GM21723 (cell line): ENCODE data around the gene PDE4A.
A peak's percentile ranks its signal among the peaks of the same experiment; 100 is the strongest.
"Not testable (repeated sequence)": the region's sequence is repeated elsewhere in the genome, so short reads cannot be mapped to it uniquely, and the experiment has no call there.

Experiments used
- ATAC-seq: cut with Tn5 transposase; IDR thresholded peaks from one replicate; pipeline ENCODE4 v1.9.1; 2021; ENCODE audit warnings: mild to moderate bottlenecking, moderate library complexity; ENCODE audit not compliant: unreplicated experiment

Gene PDE4A

DNA sequence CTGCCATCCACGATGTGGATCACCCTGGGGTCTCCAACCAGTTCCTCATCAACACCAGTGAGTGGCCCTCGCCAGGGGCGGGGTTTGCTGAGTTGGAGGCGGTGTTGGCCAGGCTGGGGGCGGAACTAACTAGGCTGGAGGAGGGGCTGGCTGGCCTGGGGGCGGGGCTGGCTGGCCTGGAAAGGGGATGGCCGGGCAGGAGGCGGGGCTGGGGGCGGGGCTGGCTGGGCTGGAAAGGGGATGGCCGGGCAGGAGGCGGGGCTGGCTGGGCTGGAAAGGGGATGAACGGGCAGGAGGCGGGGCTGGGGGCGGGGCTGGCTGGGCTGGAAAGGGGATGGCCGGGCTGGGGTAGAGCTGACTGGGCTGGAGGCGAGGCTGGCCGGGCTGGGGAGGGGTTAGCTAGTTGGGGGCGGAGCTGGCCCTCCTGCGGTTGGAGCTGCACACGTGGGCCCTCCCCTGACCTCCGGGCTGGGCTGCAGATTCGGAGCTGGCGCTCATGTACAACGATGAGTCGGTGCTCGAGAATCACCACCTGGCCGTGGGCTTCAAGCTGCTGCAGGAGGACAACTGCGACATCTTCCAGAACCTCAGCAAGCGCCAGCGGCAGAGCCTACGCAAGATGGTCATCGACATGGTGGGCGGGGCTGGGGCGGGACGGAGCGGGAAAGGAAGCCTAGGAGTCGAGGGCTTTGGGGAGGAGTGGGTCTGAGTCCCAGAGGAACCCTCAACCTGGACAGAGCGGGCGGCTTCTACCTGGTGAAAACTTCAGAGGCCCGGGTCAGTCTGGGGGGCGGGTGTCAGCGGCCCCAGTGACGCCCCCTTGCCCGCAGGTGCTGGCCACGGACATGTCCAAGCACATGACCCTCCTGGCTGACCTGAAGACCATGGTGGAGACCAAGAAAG, 41.0 kb downstream of the PDE4A start:
- ATAC-seq, result peak; percentile 78

DNA sequence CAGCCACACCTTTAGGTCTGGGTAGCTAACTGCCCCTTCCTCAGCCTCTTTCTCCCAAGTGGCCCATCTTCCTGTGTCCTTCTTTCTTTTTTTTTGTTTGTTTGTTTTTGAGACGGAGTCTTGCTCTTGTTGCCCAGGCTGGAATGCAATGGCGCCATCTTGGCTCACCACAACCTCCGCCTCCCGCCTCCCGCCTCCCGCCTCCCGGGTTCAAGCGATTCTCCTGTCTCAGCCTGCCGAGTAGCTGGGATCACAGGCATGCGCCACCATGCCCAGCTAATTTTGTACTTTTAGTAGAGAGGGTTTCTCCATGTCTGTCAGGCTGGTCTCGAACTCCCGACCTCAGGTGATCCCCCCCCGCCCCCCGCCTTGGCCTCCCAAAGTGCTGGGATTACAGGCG, 41.7 kb downstream of the PDE4A start:
- not testable (repeated sequence) for ATAC-seq

DNA sequence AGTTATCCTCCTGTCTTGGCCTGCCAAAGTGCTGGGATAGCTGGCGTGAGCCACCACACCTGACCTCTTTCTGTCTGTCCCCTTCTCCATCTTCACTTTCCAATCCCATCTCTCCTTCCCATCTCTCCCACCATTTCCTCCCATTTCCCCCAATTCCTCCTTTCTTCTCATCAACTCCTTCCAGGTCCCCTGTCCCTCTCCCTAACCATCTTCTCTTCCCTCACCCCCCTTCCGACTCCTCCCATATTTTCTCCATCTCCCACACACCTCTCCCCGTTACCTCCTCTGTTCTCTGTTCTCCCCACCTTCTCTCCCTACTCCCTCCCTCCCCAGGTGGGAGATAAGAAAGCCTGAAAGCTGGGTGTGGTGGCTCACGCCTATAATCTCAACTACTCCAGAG, 42.2 kb downstream of the PDE4A start:
- ATAC-seq, result no peak

DNA sequence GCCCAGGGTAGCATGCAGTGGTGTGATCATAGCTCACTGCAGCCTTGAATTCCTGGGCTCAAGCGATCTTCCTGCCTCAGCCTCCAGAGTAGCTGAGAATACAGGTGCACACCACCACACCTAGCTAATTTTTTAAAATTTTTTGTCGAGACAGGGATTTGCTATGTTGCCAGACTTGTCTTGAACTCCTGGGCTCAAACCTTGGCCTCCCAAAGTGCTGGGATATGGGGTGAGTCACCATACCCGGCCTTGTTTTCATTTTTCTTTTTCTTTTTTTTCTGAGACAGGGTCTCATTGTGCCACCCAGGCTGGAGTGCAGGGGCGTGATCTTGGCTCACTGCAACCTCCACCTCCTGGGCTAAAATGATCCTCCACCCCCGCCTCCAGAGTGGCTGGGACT, 44.1 kb downstream of the PDE4A start:
- no peak for ATAC-seq

DNA sequence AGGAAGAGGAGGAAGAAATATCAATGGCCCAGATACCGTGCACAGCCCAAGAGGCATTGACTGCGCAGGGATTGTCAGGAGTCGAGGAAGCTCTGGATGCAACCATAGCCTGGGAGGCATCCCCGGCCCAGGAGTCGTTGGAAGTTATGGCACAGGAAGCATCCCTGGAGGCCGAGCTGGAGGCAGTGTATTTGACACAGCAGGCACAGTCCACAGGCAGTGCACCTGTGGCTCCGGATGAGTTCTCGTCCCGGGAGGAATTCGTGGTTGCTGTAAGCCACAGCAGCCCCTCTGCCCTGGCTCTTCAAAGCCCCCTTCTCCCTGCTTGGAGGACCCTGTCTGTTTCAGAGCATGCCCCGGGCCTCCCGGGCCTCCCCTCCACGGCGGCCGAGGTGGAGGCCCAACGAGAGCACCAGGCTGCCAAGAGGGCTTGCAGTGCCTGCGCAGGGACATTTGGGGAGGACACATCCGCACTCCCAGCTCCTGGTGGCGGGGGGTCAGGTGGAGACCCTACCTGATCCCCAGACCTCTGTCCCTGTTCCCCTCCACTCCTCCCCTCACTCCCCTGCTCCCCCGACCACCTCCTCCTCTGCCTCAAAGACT, 46.9 kb downstream of the PDE4A start:
- no peak for ATAC-seq

DNA sequence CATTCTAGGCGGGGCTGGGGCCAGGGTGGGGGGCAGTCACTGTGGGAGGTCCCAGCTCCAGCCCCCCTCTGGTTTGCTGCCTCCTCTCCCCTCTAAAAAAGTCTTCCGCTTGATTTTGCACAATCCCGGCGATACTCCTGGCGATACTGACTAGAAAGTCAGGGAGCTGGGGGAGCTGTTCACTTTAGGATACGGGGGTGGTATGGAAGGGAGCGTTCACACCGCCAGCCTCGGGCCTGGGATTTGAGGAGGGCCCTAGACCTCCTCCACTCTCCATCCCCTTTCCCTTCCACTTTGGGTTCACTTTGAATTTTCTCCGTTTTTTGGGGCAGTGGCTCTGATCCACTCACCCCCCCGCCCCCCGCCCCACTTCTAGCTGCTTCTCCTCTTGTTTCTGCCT, 47.8 kb downstream of the PDE4A start:
- ATAC-seq, result no peak

DNA sequence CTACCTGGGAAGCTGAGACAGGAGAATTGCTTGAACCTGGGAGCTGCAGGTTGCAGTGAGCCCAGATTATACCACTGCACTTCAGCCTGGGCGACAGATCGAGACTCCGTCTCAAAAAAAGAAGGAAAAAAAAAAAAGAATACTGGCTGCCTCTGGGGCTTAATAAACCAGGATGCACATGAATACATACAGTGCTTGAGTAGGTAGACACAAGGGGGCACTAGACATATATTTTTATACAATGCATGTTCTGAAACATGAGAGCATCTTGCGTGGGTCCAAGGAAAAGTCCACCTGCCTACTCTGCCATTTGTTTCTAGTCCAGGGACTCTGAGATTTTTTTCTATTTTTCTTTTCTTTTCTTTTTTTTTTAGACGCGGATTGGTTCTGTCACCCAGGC, 51.6 kb downstream of the PDE4A start:
- no peak for ATAC-seq

DNA sequence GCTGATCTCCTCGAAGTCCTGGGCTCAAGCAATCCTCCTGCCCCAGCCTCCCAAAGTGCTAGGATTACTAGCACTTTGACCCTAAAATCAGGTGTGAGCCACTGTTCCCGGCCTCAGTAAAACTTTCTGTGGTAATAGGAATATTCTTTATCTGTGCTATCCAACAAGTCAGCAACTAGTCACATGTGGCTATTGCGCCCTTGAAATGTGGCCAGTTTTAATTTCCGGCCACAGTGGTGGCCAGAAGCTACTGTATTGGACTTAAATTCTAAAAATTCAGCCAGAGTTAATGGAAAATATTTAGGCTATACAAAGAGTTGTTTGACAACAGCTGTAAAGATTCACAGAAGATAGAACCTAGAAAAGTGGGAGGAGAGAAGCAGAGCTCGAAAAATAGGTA, 52.9 kb downstream of the PDE4A start:
- ATAC-seq, result no peak

DNA sequence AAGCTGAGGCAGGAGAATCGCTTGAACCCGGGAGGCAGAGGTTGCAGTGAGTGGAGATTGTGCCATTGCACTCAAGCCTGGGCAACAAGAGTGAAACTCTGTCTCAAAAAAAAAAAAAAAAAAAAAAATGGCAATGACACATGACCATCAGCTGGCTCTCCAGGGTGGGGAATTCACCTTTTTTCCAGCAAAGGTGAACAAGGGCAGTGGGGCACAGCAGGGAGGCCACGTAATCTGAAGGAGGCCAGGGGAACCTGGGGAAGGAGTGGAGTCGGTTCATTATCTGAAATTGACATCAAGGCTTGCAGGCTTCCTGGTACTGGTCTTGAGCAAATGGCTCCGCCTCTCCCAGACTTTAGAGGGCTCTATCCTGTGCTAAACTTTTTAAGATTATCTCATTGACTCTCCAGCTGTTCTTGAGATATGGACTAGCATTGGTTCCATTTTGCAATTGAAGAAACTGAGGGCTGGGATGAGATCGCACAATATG, 54.7 kb downstream of the PDE4A start:
- no peak for ATAC-seq

DNA sequence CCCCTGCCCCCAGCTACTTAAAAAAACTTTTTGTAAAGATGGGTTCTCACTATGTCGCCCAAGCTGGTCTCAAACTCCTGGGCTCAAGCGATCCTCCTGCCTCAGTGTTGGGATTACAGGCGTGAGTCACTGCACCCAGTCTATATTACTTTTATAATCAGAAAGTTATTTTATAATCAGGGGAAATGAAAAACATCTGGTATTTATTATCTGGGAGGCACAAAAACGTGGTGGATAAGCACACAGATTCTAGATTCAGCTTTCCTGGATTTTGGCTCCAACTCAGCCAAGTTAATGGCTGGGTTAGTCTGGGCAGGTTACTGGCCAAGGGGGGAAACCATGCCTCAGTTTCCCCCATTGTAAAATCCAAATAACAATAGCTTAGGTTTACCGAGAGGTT, 58.1 kb downstream of the PDE4A start:
- ATAC-seq, result no peak

DNA sequence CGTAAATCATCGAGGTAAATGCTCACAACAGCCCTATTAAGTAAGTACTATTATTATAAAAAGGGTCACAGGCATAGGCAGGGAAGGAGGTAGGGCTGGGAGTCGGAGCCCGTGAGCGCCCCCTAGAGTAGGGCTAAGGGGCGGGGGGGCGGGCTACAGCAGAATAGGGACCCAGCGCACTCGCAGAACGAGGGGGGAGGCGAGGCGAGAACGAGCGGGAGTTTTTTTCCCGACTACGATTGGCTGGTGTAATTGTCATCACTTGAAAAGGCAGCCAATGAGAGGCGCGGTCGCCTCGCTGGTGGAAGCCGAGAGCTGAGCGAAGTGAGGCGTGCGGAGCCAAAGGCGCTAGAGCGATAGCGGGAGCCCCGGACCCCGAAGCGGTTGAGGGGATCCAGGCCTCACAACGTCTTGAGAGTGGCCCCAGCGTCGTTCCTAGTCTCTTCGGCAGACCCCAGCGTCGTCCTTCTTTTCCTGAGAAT, 58.6 kb downstream of the PDE4A start:
- ATAC-seq, result peak; percentile 59

DNA sequence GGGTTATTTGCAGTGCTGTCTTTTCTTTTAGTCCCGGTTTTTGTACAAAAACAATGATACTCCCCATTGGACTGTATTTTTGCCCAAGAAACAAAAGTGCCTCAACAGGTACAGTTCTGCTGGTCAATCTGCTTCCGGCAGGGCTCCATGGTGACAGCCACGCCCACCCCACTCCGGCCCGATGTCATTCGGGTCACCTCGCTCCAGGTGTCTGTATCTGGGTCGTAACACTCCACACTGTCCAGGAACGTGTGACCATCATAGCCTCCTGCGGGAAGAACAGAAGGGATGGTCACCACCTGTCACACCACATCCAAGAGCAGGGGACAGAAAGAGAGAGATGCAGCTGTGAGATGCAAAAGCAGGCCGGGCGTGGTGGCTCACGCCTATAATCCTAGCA, 66.2 kb downstream of the PDE4A start:
- no peak for ATAC-seq

DNA sequence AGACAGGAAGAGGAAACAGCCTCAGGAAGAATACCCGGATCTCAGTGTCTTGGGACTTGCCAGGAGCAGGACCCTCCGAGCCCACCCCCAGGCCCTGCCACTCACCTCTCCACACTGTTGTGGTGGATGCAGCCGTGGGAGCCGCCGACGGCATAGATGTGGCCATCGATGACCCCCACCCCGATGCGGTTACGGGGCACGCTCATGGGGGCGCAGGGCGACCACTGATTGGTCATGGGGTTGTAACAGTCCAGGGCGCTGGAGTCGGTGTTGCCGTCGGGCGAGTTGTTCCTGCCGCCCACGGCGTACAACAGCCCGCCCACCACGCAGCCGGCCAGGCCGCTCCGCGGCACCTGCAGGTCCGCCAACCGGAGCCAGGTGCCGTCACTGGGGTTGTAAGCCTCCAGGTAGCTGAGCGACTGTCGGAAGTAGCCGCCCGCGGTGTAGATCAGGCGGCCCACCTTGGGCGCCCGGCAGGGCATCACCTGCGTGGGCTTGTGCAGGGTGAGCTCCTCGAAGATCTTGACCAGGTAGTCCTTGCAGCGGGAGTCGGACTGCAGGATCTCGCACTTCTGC, 71.2 kb downstream of the PDE4A start:
- ATAC-seq, result no peak

DNA sequence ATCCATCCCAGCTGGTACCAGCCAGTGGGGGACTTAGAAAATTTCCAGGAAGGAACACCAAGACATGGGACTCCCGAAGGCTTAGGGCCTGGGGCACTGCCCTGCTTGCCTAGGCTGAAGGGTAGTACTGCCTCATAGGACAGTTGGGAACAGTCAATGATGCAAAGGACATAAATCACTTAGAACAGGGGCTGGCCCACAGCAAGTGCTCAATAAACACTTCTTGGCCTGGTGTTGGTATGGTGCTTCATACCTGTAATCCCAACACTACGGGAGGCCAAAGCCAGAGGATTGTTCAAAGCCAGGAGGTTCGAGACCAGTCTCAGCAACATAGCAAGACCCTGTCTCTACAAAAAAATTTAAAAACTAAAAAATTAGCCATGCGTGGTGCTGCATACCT, 77.0 kb downstream of the PDE4A start:
- no peak for ATAC-seq

DNA sequence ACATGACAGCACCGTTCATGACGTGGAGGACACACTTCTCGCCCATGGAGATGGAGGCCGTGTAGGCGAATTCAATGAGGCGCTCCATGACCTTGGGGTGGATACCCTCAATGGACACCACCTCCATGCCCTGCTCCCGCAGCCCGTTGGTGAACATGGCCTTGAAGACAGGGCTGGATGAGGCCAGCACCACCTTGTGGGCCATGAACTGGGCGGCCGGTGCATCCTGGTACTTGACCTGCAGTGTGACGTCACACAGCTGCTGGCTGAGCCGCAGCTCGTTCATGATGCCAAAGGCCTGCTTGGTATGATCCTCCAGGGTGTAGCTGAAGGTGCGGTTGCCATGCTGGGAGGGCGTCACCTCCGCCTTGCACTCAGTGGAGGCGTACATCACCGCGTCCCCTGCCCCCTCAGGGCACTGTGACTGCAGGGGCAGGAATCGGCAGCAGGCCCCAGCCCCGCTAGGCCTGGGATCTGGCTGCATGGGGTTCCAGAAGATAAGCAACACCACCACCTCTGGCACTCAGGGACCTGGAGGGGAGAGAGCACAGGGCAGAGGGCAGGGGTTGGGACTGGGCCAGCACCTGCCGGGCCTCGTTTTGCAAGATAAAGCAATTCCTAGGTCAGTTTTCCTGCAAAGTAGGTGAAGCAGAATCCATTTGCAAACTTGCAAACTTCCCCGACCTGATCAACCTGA, 79.4 kb downstream of the PDE4A start:
- ATAC-seq, result no peak

DNA sequence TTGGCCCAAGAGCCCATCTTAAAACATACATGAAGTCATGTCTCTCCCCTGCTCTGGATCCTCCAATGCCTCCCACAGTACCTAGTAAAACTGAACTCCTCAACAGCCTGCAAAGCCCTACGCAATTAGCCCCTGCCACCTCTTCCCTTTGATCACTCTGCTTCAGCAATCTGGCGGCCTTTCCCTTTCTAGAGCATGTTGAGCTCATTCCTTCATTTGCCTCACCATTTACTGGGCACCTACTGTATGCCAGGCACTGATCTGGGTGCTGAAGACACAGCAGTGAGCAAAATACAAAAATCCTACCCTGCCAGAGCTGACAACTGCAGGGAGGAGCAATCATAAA, 79.9 kb downstream of the PDE4A start:
- ATAC-seq, result no peak

DNA sequence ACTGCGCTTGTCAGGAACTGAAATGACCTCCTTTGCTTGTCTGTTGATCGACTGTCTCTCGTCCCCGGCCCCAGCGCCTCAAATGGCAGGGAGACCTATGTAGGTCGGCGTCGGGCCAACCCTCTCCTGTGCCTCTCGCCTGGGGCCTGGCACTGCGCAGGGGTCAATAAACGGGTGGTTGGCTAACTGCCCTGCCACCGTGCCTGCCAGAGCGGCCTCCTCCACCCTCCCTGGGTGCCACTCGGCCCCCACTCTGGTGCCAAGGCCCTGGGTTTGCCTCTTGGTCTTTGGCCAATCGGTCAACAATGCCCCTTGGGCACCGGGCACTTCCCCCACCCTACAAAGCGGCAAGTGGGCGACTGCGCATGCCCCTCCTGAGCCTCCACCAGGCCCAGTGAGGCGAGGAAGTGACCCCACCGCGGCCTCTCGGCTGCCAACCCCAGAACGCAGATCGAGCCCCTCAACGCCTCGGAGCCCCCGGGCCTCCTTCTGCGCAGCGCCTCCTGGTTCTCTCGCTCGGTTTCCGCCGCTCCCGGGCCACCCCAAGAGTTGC, 81.7 kb downstream of the PDE4A start:
- ATAC-seq, result peak; percentile 48

DNA sequence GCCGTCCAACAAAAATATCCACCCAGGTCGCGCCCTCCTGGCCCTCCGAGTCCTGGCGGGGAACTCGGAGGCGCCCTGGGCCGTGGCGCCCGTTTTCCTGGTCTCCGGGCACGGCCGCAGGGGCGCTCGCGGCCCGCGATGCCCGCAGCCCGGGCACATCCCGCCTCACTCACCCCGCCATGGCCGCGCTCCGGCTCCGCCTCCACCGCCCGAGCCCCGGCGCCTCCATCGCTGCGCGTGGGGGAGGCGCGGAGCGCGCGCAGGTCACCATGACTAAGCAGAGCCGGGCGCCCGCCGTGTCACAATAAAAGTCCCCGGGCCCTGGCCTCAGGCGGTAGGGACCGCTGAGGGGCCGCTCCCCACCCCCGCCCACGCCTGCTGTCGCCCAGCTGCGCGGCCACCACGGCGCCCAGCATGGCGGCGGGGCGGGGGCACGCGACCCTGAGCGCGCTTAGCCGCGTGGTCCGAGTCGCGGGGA, 82.2 kb downstream of the PDE4A start:
- ATAC-seq, result peak; percentile 75

DNA sequence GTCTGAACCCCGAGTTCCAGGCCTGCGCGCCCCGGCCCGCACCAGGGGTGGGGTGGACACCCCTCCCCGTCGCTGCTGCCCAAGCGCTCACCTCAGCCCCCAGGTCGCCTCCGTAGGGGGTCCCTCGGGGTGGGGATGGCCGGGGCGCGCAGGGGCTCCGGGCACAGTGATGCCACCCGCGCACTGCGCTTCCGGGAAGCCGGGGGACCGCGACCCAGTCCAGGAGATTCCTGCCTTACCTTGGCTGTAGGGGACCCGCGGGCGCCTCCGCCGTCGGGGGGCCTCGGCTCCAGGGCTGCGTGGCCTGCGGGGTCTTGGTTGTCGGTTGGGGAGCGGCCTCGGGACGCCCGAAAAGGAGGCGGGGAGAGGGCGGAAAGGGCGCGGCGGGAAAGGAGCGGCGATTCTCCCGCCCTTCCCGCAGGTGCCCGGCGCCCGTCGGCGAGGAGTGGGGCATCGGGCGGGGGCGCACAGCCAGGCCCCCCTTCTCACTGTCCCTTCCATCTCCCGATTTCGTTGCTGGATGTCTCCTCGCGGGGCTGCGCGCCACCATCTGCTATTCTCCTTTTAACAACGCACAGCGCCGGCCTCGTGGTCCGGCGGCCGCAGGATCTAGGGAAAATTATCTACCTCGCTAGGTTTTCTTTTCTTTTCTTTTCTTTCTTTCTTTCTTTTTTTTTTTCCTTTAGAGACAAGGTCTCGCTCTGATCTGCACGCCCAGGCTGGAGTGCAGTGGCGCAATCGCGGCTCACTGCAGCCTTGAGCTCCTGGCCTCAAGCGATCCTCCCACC, 82.9 kb downstream of the PDE4A start, which contains the start of gene KEAP1:
TSS of gene KEAP1 (minus strand) at position 355 of the 788 bp plus-strand sequence. CDS start 3,323 bp downstream, outside the sequence.
- ATAC-seq, result peak; percentile 33
